BLaER1 (cell line): ENCODE results near the gene OTOF.
A peak's percentile ranks its signal among the peaks of the same experiment; 100 is the strongest.

Experiments used
- H3K27ac ChIP-seq: shearing (Covaris generic); formaldehyde crosslinking; 2 replicates; pipeline ENCODE4 v1.8.1; 2022
- H3K27me3 ChIP-seq: shearing (Covaris generic); formaldehyde crosslinking; 2 replicates; pipeline ENCODE4 v1.8.1; 2022
- H3K36me3 ChIP-seq: shearing (Covaris generic); formaldehyde crosslinking; 2 replicates; pipeline ENCODE4 v1.8.1; 2022
- H3K4me1 ChIP-seq: shearing (Covaris generic); formaldehyde crosslinking; 2 replicates; pipeline ENCODE4 v1.8.1; 2022
- H3K4me2 ChIP-seq: shearing (Covaris generic); formaldehyde crosslinking; 2 replicates; pipeline ENCODE4 v1.8.1; 2022
- H3K4me3 ChIP-seq: shearing (Covaris generic); formaldehyde crosslinking; 2 replicates; pipeline ENCODE4 v1.8.1; 2022
- H3K9ac ChIP-seq: shearing (Covaris generic); formaldehyde crosslinking; 2 replicates; pipeline ENCODE4 v1.8.1; 2022
- H3K9me3 ChIP-seq: shearing (Covaris generic); formaldehyde crosslinking; 2 replicates; pipeline ENCODE4 v1.8.1; 2022
- H4K20me1 ChIP-seq: shearing (Covaris generic); formaldehyde crosslinking; 2 replicates; pipeline ENCODE4 v1.8.1; 2022
- Cebpa-rat ChIP-seq: shearing (Covaris generic); IDR thresholded peaks from 2 replicates; pipeline ENCODE4 v1.8.1; 2022

OTOF gene

DNA sequence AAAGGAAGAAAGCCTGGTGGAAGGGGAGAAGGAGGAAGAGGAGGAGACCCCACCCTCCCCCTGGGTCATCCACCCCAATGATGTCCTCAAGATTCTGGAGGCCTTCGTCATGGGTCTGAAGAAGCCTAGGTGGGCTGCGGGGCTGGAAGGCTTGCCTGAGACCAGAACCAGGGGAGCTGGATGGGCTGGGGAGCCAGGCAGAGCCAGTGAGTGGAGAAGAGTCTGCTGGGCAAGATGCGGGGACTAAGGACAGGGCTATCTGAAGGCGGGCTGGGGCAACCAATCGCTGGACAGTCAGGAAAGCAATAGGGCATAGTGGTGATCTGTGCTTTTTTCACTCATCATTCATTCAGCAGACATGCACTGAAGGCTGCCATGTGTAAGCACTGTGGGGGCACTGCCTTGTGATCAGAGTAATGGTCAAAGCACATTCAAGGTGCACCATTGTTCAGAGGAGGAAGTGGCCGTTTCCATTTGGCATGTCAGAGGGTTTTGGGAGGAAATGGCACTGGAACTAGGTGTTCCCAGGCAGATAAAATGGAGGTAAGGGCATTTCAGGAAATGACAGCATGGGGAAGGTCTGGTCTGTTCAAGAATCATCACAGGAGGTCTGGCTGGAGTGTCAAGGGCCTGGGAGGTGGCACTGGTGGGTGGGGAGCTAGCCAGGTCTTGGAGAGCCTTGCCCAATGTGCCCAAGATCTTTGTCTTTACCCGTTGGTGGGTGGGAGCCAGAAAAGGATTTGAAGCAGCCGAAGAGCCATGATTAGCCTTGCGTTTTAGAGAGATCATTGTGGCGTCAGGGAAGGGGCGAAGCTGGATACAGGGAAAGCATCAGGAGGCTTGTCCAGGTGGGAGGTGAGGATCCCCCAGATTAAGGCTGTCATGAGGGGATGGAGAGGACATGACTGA, 24.2 kb downstream of the OTOF start:
- Histone ChIP-seq H3K4me3 (no peak overlapping the region), H3K4me1 (peaks cover 34% of the 10 kb centered on the region), H3K36me3 (no peaks in the 10 kb centered on the region), H3K27me3 (no peaks in the 10 kb centered on the region), H3K9me3 (no peaks in the 10 kb centered on the region), H3K4me2 (no peak overlapping the region), H4K20me1 (no peaks in the 10 kb centered on the region), H3K9ac (no peak overlapping the region), H3K27ac (no peak overlapping the region)
- TF ChIP-seq Cebpa-rat, result no peak

DNA sequence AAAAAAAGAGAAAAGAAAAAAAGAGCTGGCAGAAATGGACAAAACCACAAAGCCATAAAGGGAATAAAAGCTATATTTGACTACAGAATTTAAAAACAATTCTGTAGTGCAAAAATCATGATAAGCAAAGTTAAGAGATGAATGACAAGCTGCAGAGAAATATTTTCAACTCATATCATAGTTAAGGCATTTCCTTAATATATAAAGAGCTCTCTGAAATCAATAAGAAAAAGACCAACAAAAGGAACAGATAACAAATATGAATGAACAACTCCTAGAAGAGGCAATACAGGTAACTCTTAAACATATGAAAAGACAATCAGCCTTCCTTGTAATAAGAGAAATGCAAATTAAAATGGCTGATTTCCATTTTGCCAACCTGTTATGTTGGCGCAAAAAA, 26.2 kb downstream of the OTOF start:
- H3K9me3 ChIP-seq, result no peaks in the 10 kb centered on the region
- no peaks in the 10 kb centered on the region for H3K36me3 ChIP-seq
- no peaks in the 10 kb centered on the region for H3K27me3 ChIP-seq
- H3K4me2 ChIP-seq, result peak overlapping the region; percentile 34; the same call in 1 of the 2 replicates
- H4K20me1 ChIP-seq, result no peaks in the 10 kb centered on the region
- peaks cover 34% of the 10 kb centered on the region for H3K4me1 ChIP-seq
- no peak overlapping the region for H3K27ac ChIP-seq
- no peak for TF ChIP-seq Cebpa-rat
- no peak overlapping the region for H3K4me3 ChIP-seq
- no peak overlapping the region for H3K9ac ChIP-seq

DNA sequence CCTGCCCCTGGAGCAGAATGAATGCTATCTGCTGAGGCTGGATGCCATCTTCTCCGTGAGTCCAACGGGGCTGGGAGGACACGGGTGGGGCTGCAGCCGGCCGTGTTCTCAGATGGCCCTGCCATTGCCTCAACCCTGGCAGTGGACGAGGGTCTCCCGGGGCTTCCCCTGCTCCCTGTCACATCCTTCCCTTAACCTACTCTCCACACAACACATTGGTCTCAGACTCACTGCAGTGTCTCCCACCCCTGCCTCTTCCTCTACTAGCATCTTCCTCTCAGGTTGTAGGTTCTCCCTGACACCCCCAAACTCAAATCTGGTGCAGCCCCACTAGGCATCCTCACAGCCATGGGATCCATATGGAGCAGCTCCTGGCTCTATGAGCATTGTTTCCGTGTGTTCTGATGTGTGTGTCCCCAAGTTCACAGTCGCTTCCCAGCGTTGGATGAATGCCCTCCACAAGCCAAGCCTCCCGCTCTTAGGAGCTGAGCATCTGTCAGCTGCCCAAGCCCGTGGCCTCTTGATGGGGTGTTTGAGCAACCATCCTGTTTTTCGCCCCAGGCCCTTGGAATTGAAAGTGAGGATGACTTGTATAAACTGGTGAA, 27.8 kb downstream of the OTOF start:
- no peak overlapping the region for H3K27ac ChIP-seq

DNA sequence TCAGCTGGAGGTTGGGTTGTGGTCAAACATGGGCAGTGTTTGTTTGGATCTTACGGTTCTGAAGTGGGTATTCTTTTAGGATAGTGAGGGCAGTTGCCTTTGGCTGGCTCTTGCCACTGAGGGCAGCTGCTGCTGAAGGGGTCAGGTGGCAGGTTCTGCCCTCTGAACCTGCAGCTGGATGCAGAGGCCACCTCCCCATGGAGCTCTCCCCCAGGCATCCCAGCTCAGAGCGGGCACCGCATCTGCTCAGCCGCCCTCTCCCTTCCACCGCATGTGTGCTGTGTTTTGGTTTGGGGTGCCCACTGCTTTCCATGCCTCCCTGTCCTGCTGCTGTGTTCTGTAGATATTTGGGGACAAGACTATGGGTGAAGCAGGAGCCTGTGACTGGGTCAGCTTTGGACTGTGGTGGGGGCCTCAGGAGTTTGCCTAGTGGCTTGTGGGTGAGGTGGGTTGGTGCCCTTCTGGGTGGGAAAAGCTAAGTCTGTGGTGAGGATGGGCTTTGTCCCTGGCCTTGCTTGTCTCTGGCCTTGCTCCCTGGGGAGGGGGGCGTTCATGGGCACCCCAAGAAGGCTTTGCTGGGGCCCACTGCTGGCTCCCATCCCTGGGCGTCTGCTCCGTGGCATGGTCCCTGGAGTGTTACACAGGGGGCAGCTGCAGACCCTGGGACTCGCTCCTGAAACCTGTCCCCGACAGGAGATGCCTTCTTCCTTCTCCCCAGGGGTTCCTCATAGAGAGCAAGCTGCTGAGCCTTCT, 28.5 kb downstream of the OTOF start:
- Histone ChIP-seq H3K4me2 (no peak overlapping the region), H3K4me3 (no peak overlapping the region), H3K9ac (no peak overlapping the region), H3K36me3 (no peaks in the 10 kb centered on the region), H4K20me1 (no peaks in the 10 kb centered on the region), H3K27me3 (no peaks in the 10 kb centered on the region), H3K4me1 (peaks cover 16% of the 10 kb centered on the region), H3K27ac (no peak overlapping the region), H3K9me3 (no peaks in the 10 kb centered on the region)
- no peak for TF ChIP-seq Cebpa-rat

More for the DNA sequence above, 27.8 kb downstream of the OTOF start:
- TF ChIP-seq Cebpa-rat, result no peak
- H3K9me3 ChIP-seq, result no peaks in the 10 kb centered on the region
- no peaks in the 10 kb centered on the region for H4K20me1 ChIP-seq
- no peak overlapping the region for H3K9ac ChIP-seq
- peaks cover 18% of the 10 kb centered on the region for H3K4me1 ChIP-seq
- no peak overlapping the region for H3K4me2 ChIP-seq
- H3K36me3 ChIP-seq, result no peaks in the 10 kb centered on the region
- H3K4me3 ChIP-seq, result no peak overlapping the region
- no peaks in the 10 kb centered on the region for H3K27me3 ChIP-seq

GRCh38 chr2:26448651-26449050, 29.3 kb downstream of the OTOF start:
- Histone ChIP-seq H4K20me1 (no peaks in the 10 kb centered on the region), H3K4me2 (no peak overlapping the region), H3K27me3 (no peaks in the 10 kb centered on the region), H3K4me1 (peaks cover 16% of the 10 kb centered on the region), H3K27ac (no peak overlapping the region), H3K36me3 (no peaks in the 10 kb centered on the region), H3K9me3 (no peaks in the 10 kb centered on the region), H3K9ac (no peak overlapping the region), H3K4me3 (no peak overlapping the region)
- no peak for TF ChIP-seq Cebpa-rat

DNA sequence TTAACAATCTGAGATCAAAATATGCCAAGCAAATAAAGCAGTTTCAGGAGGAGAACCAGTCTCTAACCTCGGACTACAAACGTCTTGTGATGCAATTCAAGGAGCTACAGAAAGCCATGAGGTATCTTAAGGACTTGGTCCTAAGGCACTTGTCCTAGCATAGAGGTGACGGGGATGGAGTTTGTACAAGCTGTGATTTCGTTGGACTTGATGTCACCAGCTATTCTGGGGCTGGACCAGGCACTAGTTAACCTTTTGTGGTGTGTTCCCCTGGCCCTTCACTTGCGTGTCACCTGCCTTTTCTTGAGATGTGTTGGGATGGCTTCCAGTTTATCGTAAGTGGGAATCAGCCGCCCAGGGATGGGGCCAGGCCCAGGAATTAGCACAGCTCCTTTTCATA, 33.7 kb downstream of the OTOF start:
- Histone ChIP-seq H3K9me3 (no peaks in the 10 kb centered on the region), H3K9ac (no peak overlapping the region), H3K4me1 (no peaks in the 10 kb centered on the region), H3K27ac (no peak overlapping the region), H3K27me3 (no peaks in the 10 kb centered on the region), H4K20me1 (no peaks in the 10 kb centered on the region), H3K4me3 (no peak overlapping the region), H3K4me2 (no peak overlapping the region), H3K36me3 (no peaks in the 10 kb centered on the region)
- no peak for TF ChIP-seq Cebpa-rat

DNA sequence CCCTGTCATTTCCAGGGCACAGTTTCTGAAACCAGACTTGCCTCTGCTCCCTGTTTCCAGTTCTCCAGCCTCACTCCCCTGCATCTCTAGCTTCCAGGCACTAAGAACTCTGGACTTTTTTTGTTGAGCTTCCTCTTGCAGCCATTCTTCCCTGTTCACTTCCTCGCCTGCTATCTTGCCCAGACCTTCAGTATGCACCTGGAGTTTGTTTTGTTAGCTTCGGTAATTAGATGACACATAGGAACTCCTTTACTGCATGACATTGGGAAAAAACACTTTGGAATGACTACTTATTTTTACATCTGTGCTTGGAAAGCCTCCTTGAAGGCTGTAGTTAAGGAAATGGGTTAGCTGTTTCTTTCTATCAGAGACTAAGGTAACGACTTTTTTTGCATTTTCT, 35.2 kb downstream of the OTOF start:
- no peak for TF ChIP-seq Cebpa-rat

DNA sequence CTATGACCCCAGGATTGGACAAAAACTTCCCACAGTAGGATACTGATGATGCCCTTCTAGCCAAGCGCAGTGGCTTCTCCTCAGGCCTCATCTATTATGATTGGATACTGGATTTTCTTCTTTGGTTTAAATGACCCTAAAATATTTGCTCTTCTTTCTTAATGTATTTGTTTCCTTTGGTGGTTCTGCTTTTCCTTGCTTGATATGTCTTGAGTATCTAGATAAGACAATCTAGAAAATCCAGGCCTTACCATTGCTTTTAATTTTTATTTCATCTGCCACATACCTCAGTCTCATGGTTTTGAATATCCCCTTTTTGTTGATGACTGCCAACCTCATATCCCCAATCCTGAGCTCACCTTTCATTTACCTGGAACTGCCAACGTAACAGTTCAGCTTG, 35.6 kb downstream of the OTOF start:
- H3K36me3 ChIP-seq, result no peaks in the 10 kb centered on the region
- H3K4me2 ChIP-seq, result no peak overlapping the region
- H3K4me1 ChIP-seq, result no peaks in the 10 kb centered on the region
- H3K27me3 ChIP-seq, result no peaks in the 10 kb centered on the region
- no peaks in the 10 kb centered on the region for H3K9me3 ChIP-seq
- H3K27ac ChIP-seq, result no peak overlapping the region
- no peak for TF ChIP-seq Cebpa-rat
- no peak overlapping the region for H3K9ac ChIP-seq
- no peaks in the 10 kb centered on the region for H4K20me1 ChIP-seq
- no peak overlapping the region for H3K4me3 ChIP-seq

More for the DNA sequence above, 35.2 kb downstream of the OTOF start:
- Histone ChIP-seq H3K9me3 (no peaks in the 10 kb centered on the region), H3K4me1 (no peaks in the 10 kb centered on the region), H3K27ac (no peak overlapping the region), H3K4me3 (no peak overlapping the region), H4K20me1 (no peaks in the 10 kb centered on the region), H3K36me3 (no peaks in the 10 kb centered on the region), H3K9ac (no peak overlapping the region), H3K27me3 (no peaks in the 10 kb centered on the region), H3K4me2 (no peak overlapping the region)

DNA sequence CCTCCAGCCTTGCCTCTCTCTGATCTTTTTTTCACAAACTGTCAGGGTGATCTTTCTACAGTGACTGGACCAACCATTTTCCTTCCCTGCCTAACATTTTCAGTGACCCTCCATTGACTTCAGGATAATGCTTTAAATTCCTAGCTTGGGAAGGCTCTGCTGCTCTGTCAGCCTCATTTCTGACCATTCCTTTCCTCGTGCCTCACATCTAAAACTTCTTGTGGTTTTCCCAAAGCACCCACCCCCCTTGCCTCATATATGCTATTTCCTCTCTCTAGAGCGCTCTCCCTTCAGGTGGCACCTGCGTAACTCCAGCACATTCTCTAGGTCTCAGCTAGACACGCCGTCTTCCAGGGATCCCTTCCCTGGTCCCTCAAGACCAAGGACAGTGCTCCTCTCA, 39.0 kb downstream of the OTOF start:
- H3K4me2 ChIP-seq, result no peak overlapping the region
- H3K27me3 ChIP-seq, result no peaks in the 10 kb centered on the region
- no peaks in the 10 kb centered on the region for H4K20me1 ChIP-seq
- H3K4me3 ChIP-seq, result no peak overlapping the region
- TF ChIP-seq Cebpa-rat, result no peak
- H3K36me3 ChIP-seq, result no peaks in the 10 kb centered on the region
- H3K4me1 ChIP-seq, result no peaks in the 10 kb centered on the region
- H3K9me3 ChIP-seq, result no peaks in the 10 kb centered on the region
- no peak overlapping the region for H3K27ac ChIP-seq
- no peak overlapping the region for H3K9ac ChIP-seq

- no peaks in the 10 kb centered on the region for H3K9me3 ChIP-seq
- no peak for TF ChIP-seq Cebpa-rat
- H3K36me3 ChIP-seq, result no peaks in the 10 kb centered on the region
- no peaks in the 10 kb centered on the region for H3K4me1 ChIP-seq
- no peak overlapping the region for H3K4me2 ChIP-seq
- no peak overlapping the region for H3K4me3 ChIP-seq
- H4K20me1 ChIP-seq, result no peaks in the 10 kb centered on the region
- no peak overlapping the region for H3K27ac ChIP-seq
- H3K9ac ChIP-seq, result no peak overlapping the region
- H3K27me3 ChIP-seq, result no peaks in the 10 kb centered on the region
Measured at GRCh38 chr2:26438526-26438925, 39.4 kb downstream of the OTOF start.
